MCF 10A (cell line): Measurements from ENCODE around the gene RASSF5. TPM values are rescaled to one million over a fixed set of nuclear protein-coding genes. Genes with fewer than 3 reads are reported as not detected.

ENCODE experiments used
- BruUV-seq: library from RNA; stranded (reverse); fragments of 400-500 nt; replicated peaks from 2 replicates; lab custom pipeline; 2021; lab: Mats Ljungman, UMichigan
- CTCF ChIA-PET: fragments of 300-600 bp; sonication (Branson Sonifier 250); formaldehyde crosslinking; extraction: SDS; loops from one replicate; lab custom pipeline; 2021; ENCODE audit warnings: antibody characterized with exemption, inconsistent platforms; lab: Yijun Ruan, JAX
- POLR2A ChIA-PET: fragments of 300-600, 350-650 bp; sonication (Branson Sonifier 250); formaldehyde crosslinking; extraction: SDS; loops from one replicate; lab custom pipeline; 2020; ENCODE audit warnings: antibody characterized with exemption, inconsistent platforms; lab: Yijun Ruan, JAX
- DNase-seq: peaks from one replicate; pipeline ENCODE4 v3.0.0-alpha.2; 2018; ENCODE audit not compliant: unreplicated experiment
- H3K27ac Mint-ChIP-seq: one replicate; pipeline ENCODE4 v1.8.0; 2022; ENCODE audit warnings: mild to moderate bottlenecking, low read depth, mixed read lengths; ENCODE audit not compliant: unreplicated experiment
- H3K27me3 Mint-ChIP-seq: one replicate; pipeline ENCODE4 v1.8.0; 2022; ENCODE audit warnings: mixed read lengths; ENCODE audit not compliant: insufficient read depth, unreplicated experiment
- H3K36me3 Mint-ChIP-seq: one replicate; pipeline ENCODE4 v1.8.0; 2022; ENCODE audit warnings: mild to moderate bottlenecking, moderate library complexity, mixed read lengths; ENCODE audit not compliant: insufficient read depth, unreplicated experiment
- H3K4me1 Mint-ChIP-seq: one replicate; pipeline ENCODE4 v1.8.0; 2022; ENCODE audit warnings: mixed read lengths; ENCODE audit not compliant: insufficient read depth, unreplicated experiment
- H3K4me3 Mint-ChIP-seq: one replicate; pipeline ENCODE4 v1.8.0; 2022; ENCODE audit warnings: mild to moderate bottlenecking, moderate library complexity, mixed read lengths; ENCODE audit not compliant: unreplicated experiment
- H3K9me3 Mint-ChIP-seq: one replicate; pipeline ENCODE4 v1.8.0; 2022; ENCODE audit warnings: mixed read lengths; ENCODE audit not compliant: unreplicated experiment
- intact Hi-C: fragments of 100-400 bp; cut with micrococcal nuclease; formaldehyde crosslinking; loops from 2 replicates; pipeline ENCODE4 v1.14.1; 2022
- total RNA-seq: library from RNA; stranded (reverse); gene quantifications from 2 replicates; pipeline ENCODE4 v1.2.3, GENCODE V29; 2022
- TF ChIP-seq, protein P1 (sequence below): fragments of 200-600 bp; IDR thresholded peaks from one replicate; pipeline ENCODE4 v1.8.0; 2022; ENCODE audit warnings: antibody characterized with exemption, mild to moderate bottlenecking; ENCODE audit not compliant: unreplicated experiment

Gene RASSF5
- total RNA-seq, 1 experiment from 2014 or later = 8.3 TPM

DNA sequence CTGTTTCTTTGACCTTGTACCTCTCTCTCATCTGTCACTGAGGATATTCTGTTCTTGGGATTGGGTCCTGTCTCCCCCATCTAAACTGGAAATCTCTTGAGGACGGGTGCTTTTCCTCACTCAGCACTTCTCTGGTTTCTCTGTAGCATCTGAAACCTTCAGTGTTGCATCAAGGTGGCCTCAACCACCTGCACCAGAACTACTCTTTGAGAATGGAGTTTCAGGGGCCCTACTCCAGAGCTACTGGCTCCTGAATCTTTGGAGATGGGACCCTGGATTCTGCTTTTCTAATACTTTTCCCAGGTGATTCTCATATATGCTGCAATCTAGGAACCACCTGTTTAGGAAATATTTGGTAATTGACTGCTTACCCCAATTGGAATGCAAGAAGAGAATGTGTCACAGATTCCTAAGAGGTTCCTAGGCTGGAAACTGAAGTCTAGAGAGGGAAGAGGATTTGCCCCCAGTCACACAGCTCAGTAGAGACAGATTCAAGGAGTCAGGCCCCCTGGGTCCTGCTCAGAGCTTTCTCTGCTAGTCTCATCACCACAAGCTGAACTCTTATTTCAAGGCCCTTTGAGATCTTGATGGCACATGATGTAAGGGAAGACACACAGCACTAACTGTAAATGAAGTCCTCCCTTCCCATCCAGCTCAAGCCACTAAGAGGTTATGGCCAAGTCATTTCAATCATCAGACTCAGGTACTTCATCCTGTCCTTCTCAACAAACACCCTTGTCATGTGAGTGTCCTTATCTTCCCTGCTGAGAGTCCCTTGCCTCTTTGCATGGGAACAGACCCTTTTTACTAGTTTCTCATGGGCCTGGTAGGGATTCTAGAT, 56.3 kb downstream of the RASSF5 start:
- no peak for DNase-seq
- Mint-ChIP-seq H3K27ac (no peak overlapping the region), H3K4me3 (no peak overlapping the region), H3K36me3 (no peaks in the 10 kb centered on the region), H3K27me3 (no peaks in the 10 kb centered on the region), H3K9me3 (no peaks in the 10 kb centered on the region), H3K4me1 (no peaks in the 10 kb centered on the region)
- ChIA-PET POLR2A (interaction anchor here (0.9 kb wide), 2 partner anchors 38 to 60 kb away, joined by 4 read pairs; no protein-coding TSS in a partner anchor), CTCF (interaction anchor here (0.6 to 17.3 kb wide), 9 partner anchors 12 to 416 kb away, joined by 3 to 281 read pairs (median 7); no protein-coding TSS in a partner anchor)
- intact Hi-C loops = no loop called here
- TF ChIP-seq, protein P1, sequence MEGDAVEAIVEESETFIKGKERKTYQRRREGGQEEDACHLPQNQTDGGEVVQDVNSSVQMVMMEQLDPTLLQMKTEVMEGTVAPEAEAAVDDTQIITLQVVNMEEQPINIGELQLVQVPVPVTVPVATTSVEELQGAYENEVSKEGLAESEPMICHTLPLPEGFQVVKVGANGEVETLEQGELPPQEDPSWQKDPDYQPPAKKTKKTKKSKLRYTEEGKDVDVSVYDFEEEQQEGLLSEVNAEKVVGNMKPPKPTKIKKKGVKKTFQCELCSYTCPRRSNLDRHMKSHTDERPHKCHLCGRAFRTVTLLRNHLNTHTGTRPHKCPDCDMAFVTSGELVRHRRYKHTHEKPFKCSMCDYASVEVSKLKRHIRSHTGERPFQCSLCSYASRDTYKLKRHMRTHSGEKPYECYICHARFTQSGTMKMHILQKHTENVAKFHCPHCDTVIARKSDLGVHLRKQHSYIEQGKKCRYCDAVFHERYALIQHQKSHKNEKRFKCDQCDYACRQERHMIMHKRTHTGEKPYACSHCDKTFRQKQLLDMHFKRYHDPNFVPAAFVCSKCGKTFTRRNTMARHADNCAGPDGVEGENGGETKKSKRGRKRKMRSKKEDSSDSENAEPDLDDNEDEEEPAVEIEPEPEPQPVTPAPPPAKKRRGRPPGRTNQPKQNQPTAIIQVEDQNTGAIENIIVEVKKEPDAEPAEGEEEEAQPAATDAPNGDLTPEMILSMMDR = no peak
- no TSS peak for BruUV-seq

DNA sequence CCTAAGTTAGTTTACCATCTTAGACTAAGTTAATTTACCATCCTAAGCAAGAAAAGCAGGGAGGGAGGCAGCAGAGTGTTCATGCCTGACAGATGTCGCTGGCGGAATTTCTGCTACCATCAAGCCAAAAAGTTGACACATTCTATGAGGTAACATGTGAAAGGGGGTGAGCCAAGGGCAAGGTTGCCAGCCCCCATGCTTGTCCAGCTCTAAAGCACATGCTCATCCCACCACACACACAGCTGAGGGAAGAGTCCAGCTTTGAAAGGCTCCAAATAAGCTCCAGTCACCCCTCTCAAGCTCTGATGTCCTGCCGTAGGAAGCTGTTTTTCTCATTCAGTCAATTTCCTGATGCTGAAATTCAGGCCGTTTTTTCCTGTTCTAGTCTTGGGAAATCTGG, 58.7 kb downstream of the RASSF5 start:
- Mint-ChIP-seq H3K9me3 (no peaks in the 10 kb centered on the region), H3K27me3 (no peaks in the 10 kb centered on the region), H3K4me3 (no peak overlapping the region), H3K4me1 (no peaks in the 10 kb centered on the region), H3K36me3 (no peaks in the 10 kb centered on the region), H3K27ac (no peak overlapping the region)
- TF ChIP-seq, protein P1 = no peak
- no TSS peak for BruUV-seq
- POLR2A ChIA-PET = interaction anchor here (1.4 kb wide), 1 partner anchor 10 kb away, joined by 6 read pairs; no protein-coding TSS in a partner anchor
- DNase-seq = no peak
- CTCF ChIA-PET = interaction anchor here (0.8 to 17.3 kb wide), 8 partner anchors 12 to 87 kb away, joined by 3 to 281 read pairs (median 6); no protein-coding TSS in a partner anchor
- intact Hi-C loops = no loop called here

DNA sequence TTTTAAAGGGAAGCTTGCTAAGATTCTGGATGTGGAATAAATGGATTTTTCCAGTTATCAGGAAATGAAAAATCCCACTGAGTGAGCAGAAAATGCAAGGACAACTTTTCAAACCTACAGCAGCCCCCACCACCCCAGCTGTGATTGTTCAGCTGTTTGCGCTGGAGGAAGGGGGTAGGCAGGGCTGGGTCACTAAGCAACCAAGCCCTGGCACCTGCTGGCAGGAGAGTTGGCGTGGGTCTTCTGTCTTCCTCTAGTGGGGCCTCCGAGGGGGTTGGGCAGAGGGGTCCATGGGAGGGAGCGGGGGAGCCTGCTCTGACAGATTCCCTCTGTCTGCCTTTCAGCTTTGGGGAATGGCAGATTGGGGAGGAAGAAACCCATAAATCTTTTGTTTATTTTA, 59.7 kb downstream of the RASSF5 start:
- Mint-ChIP-seq H3K27me3 (no peaks in the 10 kb centered on the region), H3K36me3 (no peaks in the 10 kb centered on the region), H3K27ac (no peak overlapping the region), H3K4me1 (no peaks in the 10 kb centered on the region), H3K9me3 (no peaks in the 10 kb centered on the region), H3K4me3 (no peak overlapping the region)
- TF ChIP-seq, protein P1 = no peak
- ChIA-PET CTCF (interaction anchor here (0.8 to 17.3 kb wide), 11 partner anchors 9 to 483 kb away, joined by 3 to 281 read pairs (median 5); partner anchors contain the start of gene YOD1), POLR2A (interaction anchor here (0.5 to 1.4 kb wide), 2 partner anchors 11 to 128 kb away, joined by 3 to 6 read pairs; no protein-coding TSS in a partner anchor)
- no TSS peak for BruUV-seq
- intact Hi-C loops = no loop called here
- DNase-seq = no peak

DNA sequence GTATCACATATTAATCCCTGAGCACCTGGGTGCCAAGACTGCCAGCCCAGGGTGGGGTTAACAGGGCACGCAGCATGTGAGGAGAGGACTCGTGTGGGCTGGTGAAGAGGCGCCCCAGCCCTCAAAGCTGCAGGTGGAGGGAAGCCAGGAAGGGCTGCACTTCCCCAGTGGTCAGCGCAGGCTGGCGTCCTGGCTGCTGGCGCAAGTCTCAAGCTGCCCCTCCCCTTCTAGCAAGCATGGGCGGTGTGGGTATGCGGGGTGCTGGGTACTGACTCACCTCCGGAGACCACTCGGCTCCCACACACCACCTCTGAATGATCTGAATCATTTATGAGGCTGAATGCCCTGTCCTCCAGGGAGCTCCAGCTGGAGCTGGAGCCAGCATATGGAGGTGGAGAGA, 60.9 kb downstream of the RASSF5 start:
- Mint-ChIP-seq H3K4me3 (no peak overlapping the region), H3K27me3 (no peaks in the 10 kb centered on the region), H3K9me3 (no peaks in the 10 kb centered on the region), H3K36me3 (no peaks in the 10 kb centered on the region), H3K4me1 (no peaks in the 10 kb centered on the region), H3K27ac (no peak overlapping the region)
- ChIA-PET POLR2A (interaction anchor here (0.6 to 0.7 kb wide), 3 partner anchors 10 to 87 kb away, joined by 3 to 4 read pairs (median 3); no protein-coding TSS in a partner anchor), CTCF (interaction anchor here (0.7 to 22.6 kb wide), 10 partner anchors 8 to 89 kb away, joined by 3 to 851 read pairs (median 4); partner anchors contain the start of genes EIF2D and RASSF5)
- DNase-seq = no peak
- intact Hi-C loops = no loop called here
- BruUV-seq = no TSS peak
- TF ChIP-seq, protein P1 = no peak
